Calu3 (cell line): ENCODE results near the gene TMEM273. TPM values are rescaled to one million over a fixed set of nuclear protein-coding genes. Genes with fewer than 3 reads are reported as not detected.

Experiments
- BruUV-seq: library from RNA; stranded (reverse); fragments of 400-500 nt; replicated peaks from 2 replicates; lab custom pipeline; 2021; lab: Mats Ljungman, UMichigan
- CTCF ChIA-PET: fragments of 300-600 bp; sonication (Branson Sonifier 250); formaldehyde crosslinking; loops from one replicate; lab custom pipeline; 2022; ENCODE audit warnings: antibody characterized with exemption; lab: Charles Lee
- DNase-seq: peaks from one replicate; pipeline ENCODE4 v3.0.0; 2022
- H3K27ac Mint-ChIP-seq: one replicate; pipeline ENCODE4 v1.8.0; 2022; ENCODE audit warnings: mixed read lengths; ENCODE audit not compliant: unreplicated experiment
- H3K27me3 Mint-ChIP-seq: one replicate; pipeline ENCODE4 v1.8.0; 2022; ENCODE audit warnings: mixed read lengths; ENCODE audit not compliant: unreplicated experiment
- H3K36me3 Mint-ChIP-seq: one replicate; pipeline ENCODE4 v1.8.0; 2022; ENCODE audit warnings: mild to moderate bottlenecking, moderate library complexity, mixed read lengths; ENCODE audit not compliant: insufficient read depth, unreplicated experiment
- H3K4me1 Mint-ChIP-seq: one replicate; pipeline ENCODE4 v1.8.0; 2022; ENCODE audit warnings: mild to moderate bottlenecking, low read depth, mixed read lengths; ENCODE audit not compliant: unreplicated experiment
- H3K4me3 Mint-ChIP-seq: one replicate; pipeline ENCODE4 v1.8.0; 2022; ENCODE audit warnings: mild to moderate bottlenecking, low read depth, moderate library complexity, mixed read lengths; ENCODE audit not compliant: unreplicated experiment
- H3K9me3 Mint-ChIP-seq: one replicate; pipeline ENCODE4 v1.8.0; 2022; ENCODE audit warnings: low read depth, mixed read lengths; ENCODE audit not compliant: unreplicated experiment
- intact Hi-C: fragments of 100-400 bp; cut with micrococcal nuclease; formaldehyde crosslinking; loops from one replicate; pipeline ENCODE4 v1.10.0; 2022; ENCODE audit not compliant: unreplicated experiment
- total RNA-seq: library from RNA; stranded (reverse); gene quantifications from 2 replicates; pipeline ENCODE4 v1.2.3, GENCODE V29; 2022
- TF ChIP-seq, protein P1 (sequence below): fragments of 200-600 bp; IDR thresholded peaks from one replicate; pipeline ENCODE4 v1.8.0; 2022; ENCODE audit warnings: antibody characterized with exemption; ENCODE audit not compliant: unreplicated experiment

TMEM273 gene
- total RNA-seq, 1 experiment from 2014 or later: not detected

DNA sequence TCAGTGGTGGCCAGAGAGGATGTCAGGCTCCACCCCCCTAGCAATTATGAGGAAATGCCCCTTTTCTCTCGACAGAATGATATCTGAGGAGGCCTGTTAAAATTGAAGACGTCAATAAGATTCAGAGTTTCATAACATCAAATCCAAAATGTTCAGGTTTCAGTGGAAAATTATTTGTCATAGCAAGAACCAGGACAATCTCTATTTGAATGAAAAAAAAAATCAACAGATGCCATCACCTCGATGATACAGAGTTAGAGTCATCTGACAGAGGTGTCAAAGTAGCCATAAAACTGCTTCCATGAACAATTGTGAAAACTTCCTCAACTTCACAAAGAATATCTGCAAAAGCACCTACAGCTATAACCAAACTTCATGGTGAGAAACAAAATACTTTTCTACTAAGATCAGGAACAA is 7.7 kb downstream of the TMEM273 start:
- CTCF ChIA-PET: no interaction called here
- intact Hi-C loops: no loop called here
- H3K36me3 Mint-ChIP-seq: peaks cover 4% of the 10 kb centered on the region
- H3K9me3 Mint-ChIP-seq: no peaks in the 10 kb centered on the region
- no peak overlapping the region for H3K4me3 Mint-ChIP-seq
- peaks cover 43% of the 10 kb centered on the region for H3K27me3 Mint-ChIP-seq
- H3K27ac Mint-ChIP-seq: no peak overlapping the region
- TF ChIP-seq, protein P1, sequence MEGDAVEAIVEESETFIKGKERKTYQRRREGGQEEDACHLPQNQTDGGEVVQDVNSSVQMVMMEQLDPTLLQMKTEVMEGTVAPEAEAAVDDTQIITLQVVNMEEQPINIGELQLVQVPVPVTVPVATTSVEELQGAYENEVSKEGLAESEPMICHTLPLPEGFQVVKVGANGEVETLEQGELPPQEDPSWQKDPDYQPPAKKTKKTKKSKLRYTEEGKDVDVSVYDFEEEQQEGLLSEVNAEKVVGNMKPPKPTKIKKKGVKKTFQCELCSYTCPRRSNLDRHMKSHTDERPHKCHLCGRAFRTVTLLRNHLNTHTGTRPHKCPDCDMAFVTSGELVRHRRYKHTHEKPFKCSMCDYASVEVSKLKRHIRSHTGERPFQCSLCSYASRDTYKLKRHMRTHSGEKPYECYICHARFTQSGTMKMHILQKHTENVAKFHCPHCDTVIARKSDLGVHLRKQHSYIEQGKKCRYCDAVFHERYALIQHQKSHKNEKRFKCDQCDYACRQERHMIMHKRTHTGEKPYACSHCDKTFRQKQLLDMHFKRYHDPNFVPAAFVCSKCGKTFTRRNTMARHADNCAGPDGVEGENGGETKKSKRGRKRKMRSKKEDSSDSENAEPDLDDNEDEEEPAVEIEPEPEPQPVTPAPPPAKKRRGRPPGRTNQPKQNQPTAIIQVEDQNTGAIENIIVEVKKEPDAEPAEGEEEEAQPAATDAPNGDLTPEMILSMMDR: no peak
- H3K4me1 Mint-ChIP-seq: no peaks in the 10 kb centered on the region
- DNase-seq: no peak
- BruUV-seq: no TSS peak

DNA sequence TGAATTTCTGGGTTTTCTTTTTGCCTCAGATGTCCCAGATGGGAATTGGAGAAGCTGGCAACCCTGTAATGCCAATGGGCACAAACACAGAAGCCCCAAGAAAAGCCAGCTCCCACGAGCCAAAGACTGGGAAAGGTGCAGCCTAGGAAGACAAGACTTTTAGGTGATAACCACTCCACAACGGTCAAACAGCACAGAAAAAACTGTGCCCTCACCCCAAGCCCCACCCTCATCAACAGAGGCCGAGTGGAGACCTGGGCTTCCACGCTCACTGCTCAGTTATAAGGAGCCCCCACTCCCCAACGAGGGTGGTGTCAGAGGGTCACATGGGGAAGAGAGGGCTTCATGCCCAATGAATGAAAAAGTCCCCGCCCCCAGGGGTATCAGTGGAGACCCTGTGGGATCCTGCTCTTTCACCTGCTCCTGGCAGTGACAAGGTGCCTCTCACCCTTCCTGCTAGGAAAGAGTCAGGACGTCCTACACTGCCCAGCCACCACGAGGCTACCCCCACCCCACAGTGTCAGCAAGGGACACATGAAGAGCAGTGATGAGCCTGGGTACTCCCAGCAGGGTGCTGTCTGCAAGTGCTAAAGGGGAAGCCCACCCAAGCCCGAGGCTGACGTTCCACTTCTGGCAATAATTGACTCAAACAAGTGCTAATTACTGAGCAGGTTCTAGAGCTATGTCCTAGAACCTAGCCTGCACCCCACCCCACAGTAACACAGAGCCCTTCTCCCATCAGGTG is 8.3 kb downstream of the TMEM273 start:
- Mint-ChIP-seq H3K27me3 (peaks cover 43% of the 10 kb centered on the region), H3K36me3 (peaks cover 4% of the 10 kb centered on the region), H3K27ac (no peak overlapping the region), H3K4me1 (peaks cover 5% of the 10 kb centered on the region), H3K9me3 (no peaks in the 10 kb centered on the region), H3K4me3 (no peak overlapping the region)
- TF ChIP-seq, protein P1: no peak
- intact Hi-C loops: no loop called here
- CTCF ChIA-PET: no interaction called here
- BruUV-seq: no TSS peak
- no peak for DNase-seq

DNA sequence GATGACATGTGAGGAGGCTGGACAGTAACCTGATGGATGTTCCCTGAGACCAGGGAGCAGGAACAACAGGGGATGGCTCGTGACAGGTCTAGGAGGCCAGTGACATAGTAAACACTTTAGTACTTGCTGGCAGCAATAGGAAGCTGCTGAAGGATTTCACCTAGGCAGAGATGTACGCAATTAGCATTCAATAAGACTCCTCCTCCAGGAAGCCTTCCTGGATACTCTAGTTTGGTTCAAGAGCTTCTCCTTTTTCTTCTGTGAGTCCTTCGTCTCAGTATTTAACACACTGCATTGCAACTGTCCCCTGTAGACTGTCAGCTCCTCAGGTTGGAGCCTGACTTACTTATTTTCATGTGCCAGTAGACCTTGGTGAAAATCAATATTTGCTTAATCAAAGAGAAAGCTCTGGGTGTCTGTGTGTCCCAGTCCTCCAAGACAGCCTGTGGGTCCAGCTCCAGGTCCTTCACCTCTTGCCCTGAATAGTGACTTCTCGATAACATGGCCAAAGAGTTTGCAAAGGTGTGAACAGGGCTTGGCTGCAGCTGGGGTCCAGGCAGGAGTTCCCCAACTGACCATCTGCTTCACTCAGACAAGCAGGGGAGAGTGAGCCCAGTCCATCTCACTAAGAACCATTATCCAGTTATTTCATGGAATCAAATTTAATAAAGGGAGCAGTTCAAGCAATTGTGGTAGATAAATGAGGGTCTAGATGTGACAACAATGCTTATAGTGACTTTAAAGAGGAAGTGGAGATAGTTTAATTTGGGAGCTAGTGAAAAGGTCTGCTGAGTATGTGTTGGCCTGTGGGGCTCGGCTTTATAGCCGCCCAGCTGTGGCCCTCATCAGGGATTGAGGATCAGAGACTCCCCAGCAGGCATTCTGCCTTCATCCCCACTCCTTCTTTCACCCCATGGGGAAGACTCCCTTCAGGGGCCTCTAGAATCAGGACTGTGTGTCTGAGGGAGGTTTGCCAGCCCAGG is 9.4 kb downstream of the TMEM273 start:
- CTCF ChIA-PET: no interaction called here
- no peaks in the 10 kb centered on the region for H3K9me3 Mint-ChIP-seq
- peaks cover 32% of the 10 kb centered on the region for H3K27me3 Mint-ChIP-seq
- TF ChIP-seq, protein P1: no peak
- H3K36me3 Mint-ChIP-seq: peaks cover 4% of the 10 kb centered on the region
- H3K4me1 Mint-ChIP-seq: peaks cover 10% of the 10 kb centered on the region
- no TSS peak for BruUV-seq
- H3K27ac Mint-ChIP-seq: no peak overlapping the region
- no peak overlapping the region for H3K4me3 Mint-ChIP-seq
- no peak for DNase-seq
- intact Hi-C loops: no loop called here

GRCh38 chr10:49177391-49178355 is 10.5 kb downstream of the TMEM273 start:
- Mint-ChIP-seq H3K27ac (peak overlapping the region; percentile 56), H3K4me3 (no peak overlapping the region), H3K4me1 (peaks cover 10% of the 10 kb centered on the region), H3K27me3 (peaks cover 26% of the 10 kb centered on the region), H3K36me3 (peaks cover 4% of the 10 kb centered on the region), H3K9me3 (no peaks in the 10 kb centered on the region)
- CTCF ChIA-PET: no interaction called here
- no TSS peak for BruUV-seq
- intact Hi-C loops: no loop called here
- TF ChIP-seq, protein P1: no peak
- peak; percentile 39 for DNase-seq
